NT2/D1 (cell line): ENCODE results near the gene RHBDL3.
"Not testable (repeated sequence)": the region's sequence is repeated elsewhere in the genome, so short reads cannot be mapped to it uniquely, and the experiment has no call there.

ENCODE experiments used
- SUZ12 ChIP-seq: IDR thresholded peaks from 2 replicates; pipeline ENCODE4 v1.6.1; 2011; ENCODE audit not compliant: insufficient read length, insufficient read depth; ENCODE audit errors: extremely low read depth
- YY1 ChIP-seq: IDR thresholded peaks from 2 replicates; pipeline ENCODE4 v1.6.1; 2011; ENCODE audit not compliant: insufficient read length, insufficient read depth
- ZNF274 ChIP-seq: IDR thresholded peaks from 2 replicates; pipeline ENCODE4 v1.6.1; 2011; ENCODE audit warnings: mild to moderate bottlenecking, low read depth, low read length

DNA sequence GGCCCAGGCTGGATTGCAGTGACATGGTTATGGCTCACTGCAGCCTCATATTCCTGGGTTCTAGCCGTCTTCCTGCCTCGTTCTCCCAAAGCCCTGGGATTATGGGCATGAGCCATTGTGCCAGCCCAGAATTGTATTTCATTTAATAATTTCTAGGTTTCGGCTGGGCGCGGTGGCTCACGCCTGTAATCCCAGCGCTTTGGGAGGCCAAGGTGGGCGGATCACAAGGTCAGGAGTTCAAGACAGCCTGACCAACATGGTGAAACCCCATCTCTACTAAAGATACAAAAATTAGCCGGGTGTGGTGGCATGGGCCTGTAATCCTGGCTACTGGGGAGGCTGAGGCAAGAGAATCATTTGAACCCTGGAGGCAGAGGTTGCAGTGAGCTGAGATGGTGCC, 87.1 kb downstream of the RHBDL3 start:
- TF ChIP-seq SUZ12, YY1, ZNF274: not testable (repeated sequence)
